Hematopoietic multipotent progenitor cell treated with erythropoietin and hydrocortisone succinate and interleukin-3 and kit ligand, for 8 days (in vitro differentiated cells): ENCODE results near the gene MMP8.
A peak's percentile ranks its signal among the peaks of the same experiment; 100 is the strongest.

Source experiments
- DNase-seq: peaks from one replicate; pipeline ENCODE4 v3.0.0-alpha.2; 2015

The MMP8 gene

GRCh38 chr11:102719620-102720277 lies 5.0 kb downstream of the MMP8 start:
- no peak for DNase-seq

DNA sequence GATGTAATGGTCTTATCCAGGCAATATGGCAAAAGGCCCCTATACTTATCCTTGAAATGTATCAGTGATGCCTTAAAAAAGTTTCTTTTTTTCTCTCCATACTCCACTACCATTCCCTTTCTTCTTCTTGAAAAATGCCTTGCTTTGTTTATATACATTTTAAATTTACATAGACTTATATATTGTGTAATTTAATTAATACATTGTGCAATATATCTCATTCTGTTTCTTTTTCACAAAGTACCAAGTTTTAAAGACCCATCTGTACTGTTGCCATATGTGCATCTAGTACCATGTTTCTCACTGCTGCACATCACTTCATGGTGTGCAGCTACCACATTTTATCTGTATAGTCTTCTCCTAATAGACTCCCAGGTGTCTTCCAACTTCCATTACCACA lies 7.5 kb downstream of the MMP8 start:
- no peak for DNase-seq

DNA sequence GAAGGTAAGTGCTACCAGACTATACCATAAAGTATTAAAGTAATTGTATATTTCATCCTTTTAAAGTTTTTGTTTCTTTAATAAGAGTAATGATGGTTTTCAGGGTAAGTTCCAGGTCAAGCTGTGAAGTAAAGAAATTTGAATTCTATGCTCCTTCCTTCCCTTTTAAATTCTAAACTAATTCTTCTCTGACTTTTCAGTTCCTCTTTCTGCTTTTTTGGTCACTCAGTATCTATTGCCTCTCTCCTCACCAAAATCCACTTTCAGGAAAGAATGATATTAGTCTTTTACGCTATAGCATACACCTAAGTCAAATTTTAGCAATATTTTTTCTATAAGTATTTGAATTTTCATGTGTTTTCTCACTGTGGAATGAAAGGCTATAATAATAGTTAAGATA lies 8.2 kb downstream of the MMP8 start:
- DNase-seq, result no peak

DNA sequence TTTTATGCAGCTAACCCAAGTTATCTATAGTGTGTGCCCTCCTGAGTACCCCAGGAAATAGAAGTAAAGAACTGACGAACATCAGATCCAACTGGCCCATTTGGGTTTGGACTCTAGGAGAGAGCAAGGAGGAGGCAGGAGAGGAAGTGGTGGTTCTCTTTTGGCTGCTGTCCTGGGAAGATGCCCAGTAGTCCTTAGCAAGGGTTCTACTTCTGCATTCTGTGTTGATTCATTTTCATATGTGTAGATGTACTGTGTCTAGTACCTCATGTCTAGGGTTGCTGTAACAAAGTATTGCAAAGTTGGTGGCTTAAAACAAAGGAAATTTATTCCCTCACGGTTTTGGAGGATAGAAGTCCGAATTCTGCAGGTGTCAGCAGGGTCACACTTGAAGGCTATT lies 12.6 kb downstream of the MMP8 start:
- DNase-seq, result no peak

- DNase-seq, result no peak
Measured at GRCh38 chr11:102709201-102709945, 15.4 kb downstream of the MMP8 start.

DNA sequence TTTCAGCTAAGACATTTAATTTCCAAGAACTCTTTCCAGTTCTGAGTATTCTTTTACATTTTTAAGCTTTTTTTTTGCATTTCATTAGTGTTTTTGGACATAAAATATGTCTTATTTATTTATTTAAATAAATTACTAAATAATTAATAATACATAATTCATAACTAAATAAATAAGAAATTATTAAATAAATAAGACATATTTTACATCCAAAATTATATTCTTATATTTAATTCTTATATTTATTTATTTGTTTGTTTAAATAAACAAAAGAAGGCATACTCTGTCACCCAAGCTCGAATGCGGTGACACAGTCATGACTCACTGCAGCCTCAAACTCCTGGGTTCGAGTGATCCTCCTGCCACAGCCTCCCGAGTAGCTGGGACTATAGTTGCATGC lies 16.1 kb downstream of the MMP8 start:
- no peak for DNase-seq

DNA sequence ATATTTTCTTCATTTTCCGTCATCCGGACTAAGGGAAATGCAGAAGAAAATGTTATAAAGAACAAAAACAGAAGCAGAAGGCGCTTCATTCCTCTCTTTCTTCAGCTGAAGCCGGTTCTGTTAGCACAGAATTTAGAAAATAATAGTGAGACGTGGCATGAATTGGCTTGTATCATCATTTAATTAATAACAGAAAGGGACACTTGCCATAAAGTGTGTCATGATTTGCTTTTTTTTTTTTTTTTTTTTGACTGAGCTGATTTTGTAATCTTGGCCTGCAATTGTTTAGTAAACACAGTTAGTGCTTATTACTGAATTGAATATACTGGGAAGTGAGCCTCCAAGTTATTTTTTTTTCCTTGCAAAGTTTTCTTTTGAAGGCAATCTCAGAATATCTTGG lies 19.1 kb downstream of the MMP8 start, which contains the start of gene MMP27:
MMP27 (minus strand) TSS at position 144 of the 400 bp plus-strand sequence; CDS start at position 89, 55 bp downstream.
- DNase-seq, result no peak

DNA sequence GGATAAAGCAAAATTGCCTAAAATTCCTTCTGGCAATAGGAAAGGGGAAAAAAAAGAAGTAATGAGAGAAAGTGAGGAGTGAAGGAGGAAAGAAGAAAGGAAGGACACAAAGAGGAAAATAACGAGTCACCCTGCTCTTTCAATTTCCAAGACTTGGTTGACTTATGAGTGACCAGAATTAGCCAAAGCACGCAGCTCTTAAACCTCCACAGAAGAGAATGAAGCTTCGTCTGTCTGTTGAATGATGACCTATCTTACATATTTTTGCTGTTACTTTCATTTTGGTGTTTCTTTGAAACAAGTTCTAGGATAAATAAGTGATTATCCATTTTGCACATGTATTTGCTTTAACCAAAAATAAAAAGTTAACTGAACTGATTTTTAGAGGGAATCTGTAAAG lies 19.9 kb downstream of the MMP8 start:
- no peak for DNase-seq

DNA sequence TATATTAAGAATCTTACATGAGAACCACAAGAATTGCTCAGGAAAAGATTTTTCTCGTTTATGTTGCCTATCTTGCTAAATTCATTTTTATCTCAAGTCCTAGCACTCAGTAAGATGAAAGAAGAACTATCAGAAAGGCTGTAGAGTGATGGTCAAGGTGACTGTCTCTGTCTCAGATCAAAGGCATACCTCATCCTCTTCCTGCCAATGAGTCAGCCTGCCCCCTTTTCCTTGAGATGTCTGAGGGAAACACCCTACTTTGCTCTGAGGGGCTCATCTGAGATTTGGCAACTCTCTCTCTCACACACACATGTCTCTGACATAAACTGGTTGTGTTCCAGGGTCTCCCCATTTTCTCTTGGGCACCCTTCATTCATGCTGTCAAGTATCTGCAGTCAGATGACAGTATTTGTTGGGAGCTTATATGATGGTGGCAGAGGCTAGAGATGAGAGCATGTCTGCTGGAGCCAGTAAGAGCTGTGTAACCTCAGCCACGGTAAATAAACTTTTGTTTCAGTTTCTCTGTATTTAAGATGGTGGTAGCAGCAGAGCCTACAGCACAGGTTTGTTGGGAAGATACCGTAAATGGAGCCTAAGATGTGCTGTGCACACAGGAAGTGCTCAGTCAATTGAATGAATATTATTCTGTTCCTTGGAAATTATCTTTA lies 20.8 kb downstream of the MMP8 start:
- no peak for DNase-seq

DNA sequence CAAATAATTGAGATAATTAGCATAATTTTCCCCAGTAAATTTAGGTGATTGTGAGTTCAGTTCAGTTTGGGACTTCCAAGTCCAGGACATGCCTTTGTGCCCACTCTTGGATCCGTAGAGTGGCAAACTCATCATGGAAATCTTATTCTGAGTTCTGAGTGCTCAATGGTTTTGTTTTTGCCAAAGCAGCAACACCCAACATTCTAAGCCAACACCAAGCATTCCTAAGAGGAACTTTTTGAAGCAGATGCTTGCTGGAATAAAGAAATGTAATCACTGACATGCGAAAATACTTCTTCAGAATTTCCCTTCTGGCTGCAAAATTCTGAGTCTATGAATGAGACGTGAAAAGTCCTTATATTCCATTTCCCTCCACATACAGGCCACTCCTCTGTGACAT lies 29.6 kb downstream of the MMP8 start:
- DNase-seq, result no peak

DNA sequence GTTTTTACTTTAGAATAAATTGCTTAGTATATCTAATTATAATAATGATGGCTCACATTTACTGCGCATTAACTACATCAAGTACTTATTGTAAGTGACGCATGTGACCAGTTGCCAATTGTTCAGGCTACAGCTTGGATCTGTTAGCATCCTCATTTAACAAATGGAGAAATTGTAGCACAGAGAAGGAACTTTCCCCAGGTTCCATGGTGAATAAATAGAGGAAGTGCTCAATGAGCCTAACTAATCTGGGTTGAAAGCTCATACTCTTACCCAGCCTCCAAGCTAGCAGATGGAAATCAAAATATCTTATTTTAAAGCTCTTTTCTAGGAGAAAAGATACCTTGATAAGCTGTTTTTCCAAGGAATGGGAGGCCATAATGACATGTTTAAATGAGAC lies 39.0 kb downstream of the MMP8 start:
- no peak for DNase-seq

GRCh38 chr11:102685338-102685737 lies 39.4 kb downstream of the MMP8 start:
- no peak for DNase-seq

- DNase-seq, result no peak
Measured at GRCh38 chr11:102683277-102683676, 41.5 kb downstream of the MMP8 start.

DNA sequence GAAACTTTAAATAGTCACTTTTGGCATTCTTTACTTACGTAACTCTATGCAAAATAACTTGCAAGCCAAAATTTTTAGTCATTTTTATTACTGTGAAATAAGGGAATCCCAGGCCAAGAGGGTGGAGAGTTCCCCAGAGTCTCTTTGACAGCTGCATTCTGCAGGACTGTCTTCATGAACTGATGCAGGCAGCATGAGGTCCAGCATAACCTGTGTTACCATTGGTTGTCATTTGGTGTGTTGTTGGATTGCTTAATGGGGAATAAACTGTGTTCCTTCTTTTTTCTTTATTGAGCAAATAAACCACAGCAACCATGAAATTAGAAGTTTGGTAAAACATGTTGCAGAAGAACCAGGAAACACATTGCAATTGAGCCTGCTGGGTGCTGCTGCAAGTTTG lies 43.8 kb downstream of the MMP8 start:
- no peak for DNase-seq

- no peak for DNase-seq
Measured at GRCh38 chr11:102678022-102678421, 46.7 kb downstream of the MMP8 start.

GRCh38 chr11:102676084-102676483 lies 48.7 kb downstream of the MMP8 start:
- DNase-seq, result no peak

- no peak for DNase-seq
Measured at GRCh38 chr11:102669664-102670063, 55.1 kb downstream of the MMP8 start.

- peak; percentile 49 for DNase-seq
Measured at GRCh38 chr11:102666331-102666957, 58.3 kb downstream of the MMP8 start.

DNA sequence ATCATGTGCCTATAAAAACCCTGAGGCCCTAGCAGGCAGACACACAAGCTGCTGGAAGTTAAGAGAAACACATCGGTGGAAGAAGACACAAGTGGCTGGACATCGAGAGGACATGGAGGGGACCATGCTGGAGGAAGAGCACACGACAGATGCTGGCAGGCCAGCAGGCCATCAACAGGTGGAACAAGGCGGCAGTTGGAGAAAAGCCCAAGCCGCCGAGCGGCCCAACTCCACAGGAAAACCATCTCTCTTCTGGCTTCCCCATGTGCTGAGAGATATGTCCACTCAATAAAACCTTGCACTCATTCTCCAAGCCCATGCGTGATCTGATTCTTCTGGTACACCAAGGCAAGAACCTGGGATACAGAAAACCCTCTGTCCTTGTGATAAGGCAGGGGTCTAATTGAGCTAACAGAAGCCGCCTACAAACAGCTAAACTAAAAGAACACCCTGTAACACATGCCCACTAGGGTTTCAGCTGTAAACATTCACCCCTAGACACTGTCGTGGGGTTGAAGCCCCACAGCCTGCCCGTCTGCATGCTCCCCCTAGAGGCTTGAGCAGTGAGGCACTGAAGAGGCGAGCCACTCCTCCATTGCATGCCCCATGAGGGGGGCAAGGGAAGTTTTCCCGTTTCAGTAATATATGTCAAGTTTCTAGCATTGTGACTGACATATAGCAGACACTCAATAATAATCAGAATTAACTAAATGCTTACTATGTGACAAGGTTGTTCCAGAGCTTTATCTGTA lies 60.6 kb downstream of the MMP8 start:
- DNase-seq, result no peak

DNA sequence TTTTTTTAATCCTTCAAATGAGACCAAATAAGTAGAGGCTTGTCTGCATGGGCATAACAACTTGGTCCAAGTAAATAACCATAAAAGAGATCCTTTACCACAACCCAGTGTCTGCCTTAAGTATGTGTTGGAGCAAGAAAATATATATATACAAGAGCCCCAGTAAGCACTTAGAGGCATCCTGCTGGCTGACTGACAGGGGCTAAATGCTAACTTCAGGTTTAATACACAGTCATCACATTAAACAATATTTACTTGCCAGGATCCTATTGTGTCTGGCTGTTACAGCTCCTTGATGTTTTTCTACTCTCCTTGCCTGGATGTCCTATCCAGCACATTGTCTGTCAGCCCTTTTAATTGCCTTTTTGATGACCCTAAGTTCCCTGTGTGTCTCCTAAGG lies 62.1 kb downstream of the MMP8 start:
- DNase-seq, result no peak
